Chondrocyte (in vitro differentiated cells): ENCODE results near the gene ANKFN1. TPM values are rescaled to one million over a fixed set of nuclear protein-coding genes. Genes with fewer than 3 reads are reported as not detected.

Experiments
- DNase-seq: peaks from one replicate; pipeline ENCODE4 v3.0.0; 2021; ENCODE audit warnings: mixed read lengths, low spot score
- H3K27ac Mint-ChIP-seq: one replicate; pipeline ENCODE4 v1.8.0; 2021; ENCODE audit warnings: mild to moderate bottlenecking, moderate library complexity, mixed read lengths; ENCODE audit not compliant: unreplicated experiment
- H3K27me3 Mint-ChIP-seq: 2 replicates; pipeline ENCODE4 v1.8.0; 2021; ENCODE audit warnings: low read depth, mixed read lengths
- H3K36me3 Mint-ChIP-seq: 2 replicates; pipeline ENCODE4 v1.8.0; 2021; ENCODE audit warnings: low read depth, mixed read lengths
- H3K4me1 Mint-ChIP-seq: 2 replicates; pipeline ENCODE4 v1.8.0; 2021; ENCODE audit warnings: low read depth, mild to moderate bottlenecking, mixed read lengths
- H3K4me3 Mint-ChIP-seq: one replicate; pipeline ENCODE4 v1.8.0; 2021; ENCODE audit warnings: mild to moderate bottlenecking, moderate library complexity, mixed read lengths; ENCODE audit not compliant: unreplicated experiment
- H3K9me3 Mint-ChIP-seq: 2 replicates; pipeline ENCODE4 v1.8.0; 2021; ENCODE audit warnings: low read depth, mixed read lengths
- total RNA-seq: library from RNA; stranded (reverse); gene quantifications from 3 replicates; pipeline ENCODE4 v1.2.1, GENCODE V29; 2021
- TF ChIP-seq, protein P1 (sequence below): fragments of 200-600 bp; sonication (generic); IDR thresholded peaks from 2 replicates; pipeline ENCODE4 v1.5.0; 2021; ENCODE audit warnings: antibody characterized with exemption, mild to moderate bottlenecking, moderate library complexity

ANKFN1 gene
- total RNA-seq, 1 donor from 2014 or later, result not detected

DNA sequence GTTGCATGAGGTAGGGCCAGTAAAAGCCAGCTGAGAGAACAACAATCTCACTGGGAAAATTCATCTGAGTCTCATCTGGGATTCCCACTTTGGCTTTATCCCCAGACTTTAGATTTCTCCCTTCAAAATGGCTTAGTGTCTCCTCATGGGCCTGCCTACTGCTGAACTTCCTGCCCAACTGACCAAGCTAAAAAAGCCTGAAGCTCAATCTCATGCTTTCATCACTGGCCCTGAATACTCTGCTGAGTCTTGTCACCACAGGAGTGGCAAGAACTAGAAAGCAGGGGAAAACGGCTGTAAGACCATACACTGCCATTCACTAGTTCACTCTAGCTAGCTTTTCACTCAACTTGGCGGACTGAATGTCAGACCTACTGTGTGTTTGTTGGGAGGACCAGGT is 343.9 kb downstream of the ANKFN1 start:
- no peak for DNase-seq
- Mint-ChIP-seq H3K27ac (no peak overlapping the region), H3K4me1 (no peaks in the 10 kb centered on the region), H3K36me3 (no peaks in the 10 kb centered on the region), H3K27me3 (peaks cover 17% of the 10 kb centered on the region), H3K4me3 (no peak overlapping the region), H3K9me3 (no peaks in the 10 kb centered on the region)
- TF ChIP-seq, protein P1, sequence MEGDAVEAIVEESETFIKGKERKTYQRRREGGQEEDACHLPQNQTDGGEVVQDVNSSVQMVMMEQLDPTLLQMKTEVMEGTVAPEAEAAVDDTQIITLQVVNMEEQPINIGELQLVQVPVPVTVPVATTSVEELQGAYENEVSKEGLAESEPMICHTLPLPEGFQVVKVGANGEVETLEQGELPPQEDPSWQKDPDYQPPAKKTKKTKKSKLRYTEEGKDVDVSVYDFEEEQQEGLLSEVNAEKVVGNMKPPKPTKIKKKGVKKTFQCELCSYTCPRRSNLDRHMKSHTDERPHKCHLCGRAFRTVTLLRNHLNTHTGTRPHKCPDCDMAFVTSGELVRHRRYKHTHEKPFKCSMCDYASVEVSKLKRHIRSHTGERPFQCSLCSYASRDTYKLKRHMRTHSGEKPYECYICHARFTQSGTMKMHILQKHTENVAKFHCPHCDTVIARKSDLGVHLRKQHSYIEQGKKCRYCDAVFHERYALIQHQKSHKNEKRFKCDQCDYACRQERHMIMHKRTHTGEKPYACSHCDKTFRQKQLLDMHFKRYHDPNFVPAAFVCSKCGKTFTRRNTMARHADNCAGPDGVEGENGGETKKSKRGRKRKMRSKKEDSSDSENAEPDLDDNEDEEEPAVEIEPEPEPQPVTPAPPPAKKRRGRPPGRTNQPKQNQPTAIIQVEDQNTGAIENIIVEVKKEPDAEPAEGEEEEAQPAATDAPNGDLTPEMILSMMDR, result no peak

DNA sequence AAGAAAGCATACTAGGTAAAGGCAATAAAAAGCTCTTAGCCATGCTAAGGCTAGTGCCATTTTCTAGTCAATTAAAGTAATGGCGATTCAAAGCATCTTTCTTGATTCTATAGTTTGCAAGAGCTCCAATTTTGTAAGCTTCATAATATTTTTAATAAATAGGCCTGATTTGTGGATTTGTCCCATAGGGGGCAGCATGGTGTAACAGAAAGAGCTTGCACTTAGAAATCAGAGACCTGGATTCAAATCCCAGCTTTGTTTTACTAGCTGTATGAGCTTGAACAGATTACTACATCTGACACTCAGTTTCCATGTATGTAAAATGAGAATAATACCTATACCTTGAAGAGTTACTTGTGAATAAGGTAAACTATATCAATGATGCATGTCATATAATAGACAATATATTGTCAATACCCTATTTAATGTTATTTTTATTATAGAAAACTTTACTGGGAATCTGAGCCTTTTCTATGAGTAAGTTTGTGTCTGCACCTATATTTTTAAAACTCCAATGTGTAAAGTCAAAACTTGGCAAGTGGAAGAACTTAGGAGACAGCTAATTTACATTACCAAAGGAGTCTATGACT is 346.6 kb downstream of the ANKFN1 start:
- no peaks in the 10 kb centered on the region for H3K4me1 Mint-ChIP-seq
- DNase-seq, result no peak
- H3K27ac Mint-ChIP-seq, result no peak overlapping the region
- H3K36me3 Mint-ChIP-seq, result no peaks in the 10 kb centered on the region
- H3K27me3 Mint-ChIP-seq, result peaks cover 12% of the 10 kb centered on the region
- H3K4me3 Mint-ChIP-seq, result no peak overlapping the region
- H3K9me3 Mint-ChIP-seq, result no peaks in the 10 kb centered on the region
- TF ChIP-seq, protein P1, result peak; percentile 74

DNA sequence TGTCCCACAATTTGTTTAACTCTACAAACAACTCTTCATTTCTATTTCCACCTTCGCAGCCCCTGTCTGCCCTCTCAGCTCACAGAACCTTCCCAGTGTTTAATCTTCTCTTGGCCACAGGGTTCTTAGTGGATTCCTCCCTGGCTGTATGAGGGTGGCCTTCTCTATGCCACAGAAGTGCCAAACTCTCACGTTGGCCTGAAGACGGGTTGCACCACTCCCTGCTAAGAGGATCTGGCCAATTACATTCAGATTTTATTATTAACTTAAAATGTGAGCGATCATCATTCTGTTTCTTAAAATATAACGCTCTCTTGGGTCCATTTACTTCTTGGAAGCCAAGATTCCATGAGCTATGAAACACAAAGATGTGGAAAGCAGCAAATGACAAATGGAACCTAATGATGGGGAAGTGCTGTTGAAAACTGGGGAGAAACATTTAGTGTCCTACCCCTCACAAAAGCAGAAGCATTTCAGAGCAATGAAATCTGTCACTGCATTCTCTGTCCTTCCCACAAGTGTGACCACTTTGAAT is 348.9 kb downstream of the ANKFN1 start:
- Mint-ChIP-seq H3K36me3 (no peaks in the 10 kb centered on the region), H3K4me1 (no peaks in the 10 kb centered on the region), H3K4me3 (no peak overlapping the region), H3K27ac (no peak overlapping the region), H3K27me3 (peaks cover 13% of the 10 kb centered on the region), H3K9me3 (no peaks in the 10 kb centered on the region)
- no peak for DNase-seq
- TF ChIP-seq, protein P1, result no peak

- DNase-seq, result no peak
- Mint-ChIP-seq H3K9me3 (no peaks in the 10 kb centered on the region), H3K4me3 (no peak overlapping the region), H3K4me1 (no peaks in the 10 kb centered on the region), H3K27ac (no peak overlapping the region), H3K27me3 (peaks cover 24% of the 10 kb centered on the region), H3K36me3 (no peaks in the 10 kb centered on the region)
- TF ChIP-seq, protein P1, result no peak
These were observed 352.0 kb downstream of the ANKFN1 start for GRCh38 chr17:56505154-56505756.

DNA sequence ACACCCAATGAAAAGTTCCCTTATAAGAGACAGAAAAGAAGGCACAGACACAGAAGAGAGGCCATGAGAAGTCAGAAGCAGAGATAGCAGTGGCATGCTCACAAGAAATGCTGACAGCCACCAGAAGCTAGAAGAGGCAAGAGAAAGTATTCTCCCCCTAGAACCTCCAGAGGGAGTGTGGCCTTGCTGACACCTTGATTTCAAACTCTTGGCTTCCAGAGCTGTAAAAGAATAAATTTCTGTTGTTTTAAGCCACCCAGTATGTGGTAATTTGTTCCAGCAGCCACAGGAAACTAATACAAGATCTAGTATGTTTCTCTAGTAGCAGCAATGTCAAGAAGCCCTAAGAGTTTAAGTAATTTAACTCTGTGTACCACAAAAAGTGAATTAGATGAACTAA is 353.1 kb downstream of the ANKFN1 start:
- DNase-seq, result no peak
- no peak overlapping the region for H3K4me3 Mint-ChIP-seq
- no peaks in the 10 kb centered on the region for H3K9me3 Mint-ChIP-seq
- TF ChIP-seq, protein P1, result no peak
- H3K36me3 Mint-ChIP-seq, result no peaks in the 10 kb centered on the region
- no peak overlapping the region for H3K27ac Mint-ChIP-seq
- H3K4me1 Mint-ChIP-seq, result no peaks in the 10 kb centered on the region
- peaks cover 17% of the 10 kb centered on the region for H3K27me3 Mint-ChIP-seq
